GM12865 (cell line): ENCODE measurements around the gene YWHAQ.

Experiments used
- DNase-seq: peaks from one replicate; pipeline ENCODE4 v3.0.0; 2010; ENCODE audit warnings: low read depth
- H3K4me3 ChIP-seq: 2 replicates; pipeline ENCODE4 v1.5.1; 2011; ENCODE audit warnings: mild to moderate bottlenecking, low read depth, low read length, control low read depth
- CTCF ChIP-seq: IDR thresholded peaks from 2 replicates; pipeline ENCODE4 v1.5.1; 2011; ENCODE audit warnings: low read length, control low read depth, low read depth, inconsistent platforms; ENCODE audit not compliant: insufficient read depth; ENCODE audit errors: missing control alignments

Gene YWHAQ

DNA sequence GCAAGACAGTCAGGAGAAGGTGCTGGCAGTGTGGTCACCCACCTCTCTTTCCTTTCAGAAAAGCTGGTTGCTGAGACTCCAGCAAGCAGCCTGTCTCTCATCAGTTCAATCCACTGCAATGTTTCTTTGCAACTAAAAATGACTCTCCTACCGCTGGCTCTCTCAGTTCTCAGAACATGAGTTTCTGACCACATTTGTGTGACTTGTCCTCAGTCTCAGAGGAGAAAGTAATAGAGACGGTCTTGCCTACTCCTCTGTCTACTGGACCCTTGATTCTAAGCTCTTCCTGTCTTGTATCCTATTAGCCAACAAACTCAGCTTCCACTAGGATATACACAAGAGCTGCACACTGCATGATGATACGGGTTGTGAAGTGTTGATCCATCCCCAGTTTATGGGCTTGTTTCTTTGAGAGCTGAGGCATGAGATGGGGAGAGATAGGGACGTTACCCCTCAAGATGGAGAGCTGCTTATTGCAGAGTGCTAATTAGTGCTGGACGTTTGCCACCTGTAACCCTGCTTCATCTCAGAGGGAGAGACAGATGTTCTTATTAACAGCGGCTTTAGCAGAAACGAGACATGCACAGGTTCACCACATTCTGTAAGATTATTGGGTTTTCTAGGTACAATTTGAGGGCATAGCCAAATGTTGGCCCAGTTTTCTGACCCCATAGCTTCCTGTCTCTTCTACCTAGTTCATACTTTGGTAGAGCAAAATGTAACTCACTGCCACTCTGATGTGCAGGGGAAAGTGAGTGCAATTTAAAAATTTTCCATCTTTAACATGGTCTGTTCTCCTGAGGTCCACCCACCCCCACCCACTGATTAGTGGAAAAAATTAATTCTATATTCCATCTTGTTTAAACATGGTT is 32.4 kb upstream of the YWHAQ start:
- TF ChIP-seq CTCF: no peak
- peak; percentile 85 for DNase-seq
- H3K4me3 ChIP-seq: no peak overlapping the region

- DNase-seq: peak; percentile 40
Measured at GRCh38 chr2:9661261-9661660, 30.5 kb upstream of the YWHAQ start.

DNA sequence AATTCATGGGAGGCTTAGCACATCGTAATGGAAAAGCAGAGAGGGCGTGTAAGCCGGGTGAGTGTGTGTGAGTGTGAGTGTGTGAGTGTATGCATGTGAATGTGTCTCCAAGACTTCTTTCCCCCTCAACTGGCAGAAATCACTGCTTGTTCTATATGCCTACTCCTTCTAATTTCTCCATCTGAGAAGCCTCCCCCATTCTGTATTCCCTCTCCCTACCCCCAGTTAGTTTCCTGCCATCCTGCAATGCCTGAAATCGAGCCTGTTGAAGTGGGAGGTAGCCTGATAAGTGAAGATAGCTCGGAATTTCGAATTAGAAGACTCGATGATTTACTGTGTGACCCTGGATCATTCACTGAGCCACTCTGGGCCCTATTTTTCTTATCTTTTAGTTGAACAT is 30.0 kb upstream of the YWHAQ start:
- H3K4me3 ChIP-seq: no peak overlapping the region
- no peak for DNase-seq
- TF ChIP-seq CTCF: no peak

More at GRCh38 chr2:9661261-9661660, 30.5 kb upstream of the YWHAQ start:
- no peak for TF ChIP-seq CTCF
- no peak overlapping the region for H3K4me3 ChIP-seq

DNA sequence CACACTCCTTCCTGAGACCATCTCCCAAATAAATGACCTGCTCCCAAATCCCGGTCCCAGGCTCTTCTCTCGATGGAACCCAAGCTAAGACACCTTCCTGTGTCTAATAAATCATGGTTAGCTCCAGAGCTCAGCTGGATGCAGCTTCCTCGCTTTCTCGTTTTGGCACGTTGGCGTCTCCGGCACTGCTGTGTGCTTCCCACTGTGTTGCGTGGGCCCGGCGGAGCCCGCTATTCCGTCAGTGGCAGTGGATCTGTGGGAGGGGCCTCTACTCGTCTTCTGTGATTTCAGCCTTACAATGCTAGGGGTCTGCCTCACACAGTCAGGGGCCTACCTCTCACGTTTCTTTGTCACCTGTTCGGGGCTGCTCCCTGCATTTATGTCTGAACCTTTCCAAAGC is 29.4 kb upstream of the YWHAQ start:
- H3K4me3 ChIP-seq: no peak overlapping the region
- TF ChIP-seq CTCF: no peak
- no peak for DNase-seq

DNA sequence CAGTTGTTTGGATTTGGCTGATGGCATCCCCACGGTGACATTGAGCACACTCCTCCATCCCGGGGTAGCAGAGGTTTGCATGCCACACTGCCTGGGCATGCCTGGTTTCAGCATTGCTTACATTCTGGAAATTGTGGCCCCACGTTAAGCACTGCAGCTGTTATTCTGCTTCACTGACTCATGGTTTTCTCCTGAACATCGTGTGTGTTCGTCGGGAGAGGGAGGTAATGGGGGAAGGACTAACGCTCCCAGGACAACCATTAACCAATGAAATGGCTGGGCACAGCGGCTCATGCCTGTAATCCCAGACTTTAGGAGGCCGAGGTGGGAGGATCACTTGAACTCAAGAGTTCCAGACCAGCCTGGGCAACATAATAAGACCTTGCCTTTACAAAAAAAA is 28.2 kb upstream of the YWHAQ start:
- no peak for TF ChIP-seq CTCF
- H3K4me3 ChIP-seq: no peak overlapping the region
- DNase-seq: no peak

GRCh38 chr2:9657731-9658130 is 26.9 kb upstream of the YWHAQ start:
- no peak overlapping the region for H3K4me3 ChIP-seq
- DNase-seq: no peak
- no peak for TF ChIP-seq CTCF

- H3K4me3 ChIP-seq: no peak overlapping the region
- TF ChIP-seq CTCF: no peak
- DNase-seq: no peak
Measured at GRCh38 chr2:9657083-9657482, 26.3 kb upstream of the YWHAQ start.
